Activated gamma-delta T cell treated with Interleukin-2 at 50 U/mL for 16 hours (primary cell): ENCODE results near the gene MLEC.
A peak's percentile ranks its signal among the peaks of the same experiment; 100 is the strongest.
"Not testable (repeated sequence)": the region's sequence is repeated elsewhere in the genome, so short reads cannot be mapped to it uniquely, and the experiment has no call there.

Experiments
- DNase-seq: peaks from one replicate; pipeline ENCODE4 v3.0.0-alpha.2; 2020

The MLEC gene

DNA sequence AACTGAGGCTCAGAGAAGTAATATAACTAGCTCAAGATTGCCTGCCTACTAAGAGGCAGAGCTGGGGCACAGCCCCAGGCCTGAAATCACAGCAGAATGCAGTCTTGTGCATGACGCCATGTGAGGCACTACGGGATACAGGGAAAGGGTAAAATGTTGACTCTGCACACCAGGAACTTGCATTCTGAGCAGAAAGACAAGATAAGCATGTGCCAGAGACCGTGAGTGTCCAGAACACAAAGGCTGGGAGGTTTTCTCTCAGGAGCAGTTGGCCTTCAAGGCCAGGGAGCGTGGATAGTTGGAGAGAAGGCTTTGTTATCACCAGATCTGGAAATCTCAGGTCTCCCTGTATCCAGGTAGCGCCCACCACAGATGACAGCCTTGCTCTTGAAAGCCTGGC is 23.2 kb upstream of the MLEC start:
- no peak for DNase-seq

- no peak for DNase-seq
These were observed 20.2 kb upstream of the MLEC start for GRCh38 chr12:120666571-120667390.

GRCh38 chr12:120668091-120668867 is 18.7 kb upstream of the MLEC start:
- DNase-seq, result no peak

DNA sequence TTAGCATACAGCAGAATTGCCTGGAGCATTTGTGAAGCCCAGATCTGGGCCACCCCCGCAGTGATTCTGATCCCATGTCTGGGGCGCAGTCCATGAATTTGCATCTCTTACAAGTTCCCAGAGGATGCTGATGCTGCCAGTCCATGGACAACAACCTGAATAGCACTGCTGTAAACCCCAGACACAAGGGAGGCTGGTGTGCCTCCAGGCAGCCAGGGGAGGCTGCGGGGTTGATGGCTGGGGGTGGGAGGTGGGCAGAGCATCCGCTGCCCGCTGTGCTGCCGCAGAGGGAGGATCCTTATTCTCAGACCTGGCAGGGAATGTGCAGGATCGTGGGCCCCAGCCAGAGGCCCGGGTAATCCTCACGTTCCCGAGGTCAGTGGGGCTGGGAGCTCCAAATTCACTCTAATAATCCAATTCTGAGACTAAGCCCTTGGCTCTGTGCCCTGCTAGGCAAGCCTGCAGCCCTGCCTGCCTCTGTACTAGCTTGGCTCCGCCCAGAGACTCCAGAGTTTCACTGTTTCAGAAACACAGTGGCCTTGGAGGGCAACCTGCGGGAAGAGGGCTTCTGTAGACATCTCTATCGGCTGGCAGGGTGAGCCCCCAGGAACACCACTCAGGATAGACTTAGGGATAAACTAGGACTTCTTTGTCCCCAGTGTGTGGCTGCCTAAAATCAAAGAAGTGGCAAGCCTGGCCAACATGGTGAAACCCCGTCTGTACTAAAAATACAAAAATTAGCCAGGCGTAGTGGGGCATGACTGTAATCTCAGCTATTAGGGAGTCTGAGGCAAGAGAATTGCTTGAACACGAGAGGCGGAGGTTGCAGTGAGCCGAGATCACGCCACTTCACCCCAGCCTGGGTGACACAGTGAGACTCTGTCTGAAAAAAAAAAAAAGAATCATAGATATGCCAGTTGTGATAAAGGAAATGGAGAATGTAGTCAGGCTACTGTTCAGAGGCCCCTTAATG is 17.8 kb upstream of the MLEC start:
- DNase-seq, result no peak

DNA sequence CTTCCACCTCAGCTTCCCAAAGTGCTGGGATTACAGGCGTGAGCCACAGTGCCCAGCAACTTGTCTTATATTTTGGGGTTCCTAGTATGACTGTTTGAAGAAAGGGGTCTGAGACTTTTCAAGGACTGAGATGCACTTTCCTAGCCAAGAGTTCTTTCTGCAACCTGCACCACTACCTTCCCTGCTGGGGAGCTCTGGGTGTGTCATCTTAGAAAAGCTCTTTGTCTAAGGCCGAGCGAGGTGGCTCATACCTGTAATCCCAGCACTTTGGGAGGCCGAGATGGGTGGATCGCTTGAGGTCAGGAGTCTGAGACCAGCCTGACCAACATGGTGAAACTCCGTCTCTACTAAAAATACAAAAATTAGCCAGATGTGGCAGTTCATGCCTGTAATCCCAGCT is 16.7 kb upstream of the MLEC start:
- not testable (repeated sequence) for DNase-seq

DNA sequence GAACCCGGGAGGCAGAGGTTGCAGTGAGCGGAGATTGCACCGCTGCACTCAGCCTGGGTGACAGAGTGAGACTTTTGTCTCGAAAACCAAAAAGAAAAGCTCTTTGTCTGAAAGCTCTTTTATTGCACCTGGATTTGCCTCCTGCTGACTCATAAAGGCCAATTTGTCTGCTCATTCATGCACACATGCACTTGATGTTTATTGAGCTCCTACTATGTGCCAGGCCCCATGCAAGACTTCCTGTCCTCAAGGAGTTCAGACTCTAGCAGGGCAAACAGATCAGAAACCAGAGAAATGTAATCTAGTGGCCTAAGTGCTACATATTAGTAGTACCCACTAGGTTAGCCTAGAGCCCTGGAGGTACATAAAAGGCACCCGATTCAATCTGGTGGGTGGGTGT is 16.3 kb upstream of the MLEC start:
- no peak for DNase-seq

GRCh38 chr12:120674097-120674636 is 12.8 kb upstream of the MLEC start:
- no peak for DNase-seq

- no peak for DNase-seq
These were observed 9.0 kb upstream of the MLEC start for GRCh38 chr12:120677765-120678473.

DNA sequence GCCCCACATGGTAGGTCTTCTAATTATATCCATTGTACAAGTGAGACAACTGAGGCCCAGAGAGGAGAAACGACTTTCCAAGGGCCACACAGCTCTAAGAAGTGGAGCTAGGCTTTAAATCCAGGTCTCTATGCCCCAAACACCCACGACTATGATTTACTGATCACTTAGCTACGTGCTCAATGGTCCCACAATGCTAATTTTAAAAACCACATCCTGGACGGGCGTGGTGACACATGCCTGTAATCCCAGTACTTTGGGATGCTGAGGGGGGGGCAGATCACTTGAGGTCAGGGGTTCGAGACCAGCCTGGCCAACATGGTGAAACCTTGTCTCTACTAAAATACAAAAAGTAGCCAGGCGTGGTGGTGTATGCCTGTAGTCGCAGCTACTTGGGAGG is 8.4 kb upstream of the MLEC start:
- no peak for DNase-seq

GRCh38 chr12:120680165-120680738 is 6.7 kb upstream of the MLEC start:
- no peak for DNase-seq

GRCh38 chr12:120684523-120684932 is 2.4 kb upstream of the MLEC start:
- no peak for DNase-seq

GRCh38 chr12:120685522-120685921 is 1.4 kb upstream of the MLEC start:
- DNase-seq, result no peak

DNA sequence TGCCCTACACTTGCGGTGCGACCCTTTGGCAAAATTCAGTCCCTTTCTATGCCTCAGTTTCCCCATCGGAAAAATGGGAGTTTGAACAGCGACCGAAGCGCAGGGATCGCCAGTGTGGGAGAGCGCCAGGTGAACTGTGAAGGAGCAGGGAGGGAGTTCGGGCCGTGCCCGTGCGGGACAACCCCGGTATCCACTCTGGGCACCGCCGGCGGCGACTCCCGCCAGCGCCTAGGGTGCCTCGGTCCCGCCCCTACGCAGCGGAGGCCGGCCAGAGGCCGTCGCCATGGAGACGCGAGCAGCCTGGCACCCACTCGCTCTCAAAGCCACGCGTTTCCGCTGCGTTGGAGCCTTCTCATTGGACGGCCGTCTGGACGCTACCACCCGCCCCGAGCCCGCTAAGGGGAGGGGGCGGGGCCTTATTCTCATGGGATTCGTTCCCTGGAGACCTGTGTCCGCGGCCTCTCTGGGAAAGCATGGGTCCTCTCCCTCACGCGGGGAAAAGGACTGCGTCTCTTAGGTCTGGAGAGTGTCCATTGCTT is 729 bp upstream of the MLEC start:
- peak; percentile 96 for DNase-seq

DNA sequence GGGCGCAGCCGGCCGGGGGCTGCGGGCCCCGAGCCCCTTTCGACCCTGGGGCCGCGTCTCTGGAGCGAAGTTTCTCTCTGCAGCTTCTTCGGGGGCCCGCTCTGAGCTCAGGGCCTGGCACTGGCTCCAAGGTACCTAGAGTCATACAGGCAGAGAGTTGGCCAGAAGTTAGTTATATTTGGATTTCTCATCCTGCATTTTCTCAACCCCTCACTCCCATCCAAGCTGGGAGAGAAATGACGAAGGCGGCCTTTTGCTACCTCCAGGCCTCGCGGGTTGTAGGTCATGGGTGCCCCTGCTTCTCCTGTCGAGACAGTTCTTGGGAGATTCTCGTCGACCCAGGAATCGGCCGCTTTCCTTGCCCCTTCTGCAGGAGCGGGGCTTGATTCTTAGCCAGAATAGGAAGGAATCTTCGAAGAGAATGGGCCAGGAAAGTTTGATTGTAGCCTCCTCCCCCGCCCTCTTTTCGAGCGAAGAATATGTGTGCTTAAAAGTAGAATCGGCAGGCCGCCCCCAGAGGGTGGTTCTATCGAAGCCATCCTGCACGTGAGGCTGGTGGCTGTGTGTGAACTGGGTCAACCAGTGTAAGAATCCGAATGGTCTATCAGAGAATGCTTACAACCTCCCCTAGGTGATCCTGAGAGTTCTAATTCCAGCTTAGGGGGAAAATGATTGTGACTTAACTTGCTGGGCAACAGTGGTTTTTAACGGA is 785 bp downstream of the MLEC start:
- peak; percentile 26 for DNase-seq

GRCh38 chr12:120688527-120689071 is 1.6 kb downstream of the MLEC start:
- no peak for DNase-seq

DNA sequence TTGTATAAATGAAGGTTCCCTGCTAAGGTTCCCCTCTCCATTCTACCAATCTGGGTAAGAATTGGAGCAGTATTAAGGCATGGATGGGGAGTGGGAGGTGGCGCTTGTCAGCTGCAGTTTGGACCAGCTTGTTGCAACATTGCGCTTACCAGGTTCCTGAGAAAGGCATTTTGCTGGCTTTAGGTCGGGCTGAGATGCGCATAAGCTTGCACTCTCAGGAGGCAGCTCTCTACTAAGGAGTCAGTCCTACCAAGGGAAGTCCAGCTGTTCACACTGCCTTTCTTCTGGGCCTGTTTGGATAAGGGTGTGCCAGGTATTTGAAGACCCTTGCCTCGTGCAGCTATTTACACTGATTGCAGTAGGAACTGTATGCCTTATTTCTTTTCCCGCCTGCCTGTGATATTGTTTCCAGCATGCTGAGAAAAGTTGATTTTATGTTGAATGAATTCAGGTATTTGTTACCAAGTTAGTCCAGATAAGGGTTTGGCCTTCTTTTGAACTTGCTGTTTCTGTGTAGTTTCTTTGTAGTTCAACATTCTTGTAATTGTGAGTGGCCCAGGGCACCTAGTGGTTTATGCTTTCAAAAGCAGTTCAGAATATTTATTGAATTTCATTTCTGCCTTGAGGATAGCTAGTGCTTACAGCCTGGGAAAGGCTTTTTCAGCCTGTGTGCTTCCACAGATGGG is 2.6 kb downstream of the MLEC start:
- no peak for DNase-seq

DNA sequence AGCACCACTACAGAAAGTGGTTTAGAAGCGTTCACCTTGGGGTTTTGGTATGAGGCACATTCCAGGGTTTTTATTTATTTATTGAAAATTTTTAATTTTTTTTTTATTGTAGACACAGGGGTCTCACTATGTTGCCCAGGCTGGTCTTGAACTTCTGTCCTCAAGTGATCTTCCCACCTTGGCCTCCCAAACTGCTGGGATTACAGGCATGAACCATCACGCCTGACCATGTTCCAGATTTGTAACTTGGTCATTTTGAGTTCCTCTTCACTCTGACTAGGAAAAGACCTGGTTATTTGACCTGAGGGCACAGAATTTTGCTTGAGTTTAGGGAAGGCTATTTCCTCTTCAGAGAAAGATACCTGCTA is 3.1 kb downstream of the MLEC start:
- no peak for DNase-seq

DNA sequence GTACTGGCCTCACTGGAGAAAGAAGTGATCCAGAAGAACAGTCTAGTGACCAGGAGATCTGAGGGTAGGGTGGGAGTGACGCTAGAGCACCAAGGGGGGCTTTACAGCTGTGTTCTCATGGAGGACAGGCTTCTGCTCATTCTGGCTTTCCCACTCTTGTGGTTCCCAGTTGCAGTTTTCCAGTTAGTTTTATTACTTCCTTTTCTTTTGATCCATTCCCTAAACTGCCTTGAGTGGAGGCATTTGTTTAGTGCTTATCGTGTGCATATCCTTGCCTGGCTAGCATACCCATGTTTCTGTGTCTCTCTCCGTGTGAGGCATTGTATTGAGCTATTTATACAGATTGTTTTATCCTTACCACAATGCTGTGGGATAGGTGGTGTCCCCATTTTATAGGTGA is 4.0 kb downstream of the MLEC start:
- no peak for DNase-seq

- no peak for DNase-seq
These were observed 5.6 kb downstream of the MLEC start for GRCh38 chr12:120692524-120693033.

- DNase-seq, result no peak
These were observed 6.9 kb downstream of the MLEC start for GRCh38 chr12:120693848-120694247.
